Stimulated activated CD4-positive, alpha-beta T cell treated with anti-CD3 and anti-CD28 coated beads, Interleukin-2, amount 100 ng/mL, for 24 hours (primary cell): ENCODE results near the gene NAV2.

ENCODE experiments used
- DNase-seq, 2 donors: peaks; one replicate each; pipeline ENCODE4 v3.0.0-alpha.2; 2020

NAV2 gene

GRCh38 chr11:19751055-19751454 is 38.4 kb downstream of the NAV2 start:
- DNase-seq, result no peak

GRCh38 chr11:19753451-19754106 is 40.9 kb downstream of the NAV2 start:
- no peak for DNase-seq

- no peak for DNase-seq
Measured at GRCh38 chr11:19756675-19757475, 44.2 kb downstream of the NAV2 start.

- DNase-seq, result no peak
Measured at GRCh38 chr11:19759389-19759788, 46.8 kb downstream of the NAV2 start.

GRCh38 chr11:19762266-19762665 is 49.6 kb downstream of the NAV2 start:
- DNase-seq, result no peak

- DNase-seq, result no peak
Measured at GRCh38 chr11:19763330-19763729, 50.7 kb downstream of the NAV2 start.

GRCh38 chr11:19766206-19766605 is 53.6 kb downstream of the NAV2 start:
- no peak for DNase-seq

- no peak for DNase-seq
Measured at GRCh38 chr11:19766810-19767209, 54.2 kb downstream of the NAV2 start.

GRCh38 chr11:19767627-19768151 is 55.1 kb downstream of the NAV2 start:
- no peak for DNase-seq

- DNase-seq, result no peak
Measured at GRCh38 chr11:19768197-19768596, 55.6 kb downstream of the NAV2 start.

- DNase-seq, result no peak
Measured at GRCh38 chr11:19768815-19769214, 56.2 kb downstream of the NAV2 start.

GRCh38 chr11:19769820-19770219 is 57.2 kb downstream of the NAV2 start:
- no peak for DNase-seq

GRCh38 chr11:19770277-19770676 is 57.6 kb downstream of the NAV2 start:
- DNase-seq, result no peak

GRCh38 chr11:19771463-19771862 is 58.8 kb downstream of the NAV2 start:
- DNase-seq, result no peak

- no peak for DNase-seq
Measured at GRCh38 chr11:19772480-19772879, 59.8 kb downstream of the NAV2 start.

GRCh38 chr11:19774329-19774728 is 61.7 kb downstream of the NAV2 start:
- DNase-seq, result no peak

GRCh38 chr11:19774817-19775580 is 62.4 kb downstream of the NAV2 start:
- DNase-seq, result no peak

GRCh38 chr11:19775622-19776021 is 63.0 kb downstream of the NAV2 start:
- DNase-seq, result no peak

GRCh38 chr11:19777039-19777376 is 64.4 kb downstream of the NAV2 start:
- DNase-seq, result no peak

- no peak for DNase-seq
Measured at GRCh38 chr11:19777377-19778102, 64.9 kb downstream of the NAV2 start.

- DNase-seq, result no peak
Measured at GRCh38 chr11:19779740-19780139, 67.1 kb downstream of the NAV2 start.

- no peak for DNase-seq
Measured at GRCh38 chr11:19781351-19781750, 68.7 kb downstream of the NAV2 start.

GRCh38 chr11:19785265-19785664 is 72.6 kb downstream of the NAV2 start:
- no peak for DNase-seq
